ENCODE results near the gene PADI1.

GRCh38 chr1:17161926-17162800 lies 42.8 kb upstream of the PADI1 start:
- TF ChIP-seq, protein P1, sequence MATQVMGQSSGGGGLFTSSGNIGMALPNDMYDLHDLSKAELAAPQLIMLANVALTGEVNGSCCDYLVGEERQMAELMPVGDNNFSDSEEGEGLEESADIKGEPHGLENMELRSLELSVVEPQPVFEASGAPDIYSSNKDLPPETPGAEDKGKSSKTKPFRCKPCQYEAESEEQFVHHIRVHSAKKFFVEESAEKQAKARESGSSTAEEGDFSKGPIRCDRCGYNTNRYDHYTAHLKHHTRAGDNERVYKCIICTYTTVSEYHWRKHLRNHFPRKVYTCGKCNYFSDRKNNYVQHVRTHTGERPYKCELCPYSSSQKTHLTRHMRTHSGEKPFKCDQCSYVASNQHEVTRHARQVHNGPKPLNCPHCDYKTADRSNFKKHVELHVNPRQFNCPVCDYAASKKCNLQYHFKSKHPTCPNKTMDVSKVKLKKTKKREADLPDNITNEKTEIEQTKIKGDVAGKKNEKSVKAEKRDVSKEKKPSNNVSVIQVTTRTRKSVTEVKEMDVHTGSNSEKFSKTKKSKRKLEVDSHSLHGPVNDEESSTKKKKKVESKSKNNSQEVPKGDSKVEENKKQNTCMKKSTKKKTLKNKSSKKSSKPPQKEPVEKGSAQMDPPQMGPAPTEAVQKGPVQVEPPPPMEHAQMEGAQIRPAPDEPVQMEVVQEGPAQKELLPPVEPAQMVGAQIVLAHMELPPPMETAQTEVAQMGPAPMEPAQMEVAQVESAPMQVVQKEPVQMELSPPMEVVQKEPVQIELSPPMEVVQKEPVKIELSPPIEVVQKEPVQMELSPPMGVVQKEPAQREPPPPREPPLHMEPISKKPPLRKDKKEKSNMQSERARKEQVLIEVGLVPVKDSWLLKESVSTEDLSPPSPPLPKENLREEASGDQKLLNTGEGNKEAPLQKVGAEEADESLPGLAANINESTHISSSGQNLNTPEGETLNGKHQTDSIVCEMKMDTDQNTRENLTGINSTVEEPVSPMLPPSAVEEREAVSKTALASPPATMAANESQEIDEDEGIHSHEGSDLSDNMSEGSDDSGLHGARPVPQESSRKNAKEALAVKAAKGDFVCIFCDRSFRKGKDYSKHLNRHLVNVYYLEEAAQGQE (IDR thresholded peaks at IDR 0.05; ENCODE audit: borderline replicate concordance), result no peak
- TF ChIP-seq, protein P2, sequence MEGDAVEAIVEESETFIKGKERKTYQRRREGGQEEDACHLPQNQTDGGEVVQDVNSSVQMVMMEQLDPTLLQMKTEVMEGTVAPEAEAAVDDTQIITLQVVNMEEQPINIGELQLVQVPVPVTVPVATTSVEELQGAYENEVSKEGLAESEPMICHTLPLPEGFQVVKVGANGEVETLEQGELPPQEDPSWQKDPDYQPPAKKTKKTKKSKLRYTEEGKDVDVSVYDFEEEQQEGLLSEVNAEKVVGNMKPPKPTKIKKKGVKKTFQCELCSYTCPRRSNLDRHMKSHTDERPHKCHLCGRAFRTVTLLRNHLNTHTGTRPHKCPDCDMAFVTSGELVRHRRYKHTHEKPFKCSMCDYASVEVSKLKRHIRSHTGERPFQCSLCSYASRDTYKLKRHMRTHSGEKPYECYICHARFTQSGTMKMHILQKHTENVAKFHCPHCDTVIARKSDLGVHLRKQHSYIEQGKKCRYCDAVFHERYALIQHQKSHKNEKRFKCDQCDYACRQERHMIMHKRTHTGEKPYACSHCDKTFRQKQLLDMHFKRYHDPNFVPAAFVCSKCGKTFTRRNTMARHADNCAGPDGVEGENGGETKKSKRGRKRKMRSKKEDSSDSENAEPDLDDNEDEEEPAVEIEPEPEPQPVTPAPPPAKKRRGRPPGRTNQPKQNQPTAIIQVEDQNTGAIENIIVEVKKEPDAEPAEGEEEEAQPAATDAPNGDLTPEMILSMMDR (IDR thresholded peaks at IDR 0.05; ENCODE audit: poor library complexity, severe bottlenecking), result no peak
- TF ChIP-seq EP300 (conservative IDR thresholded peaks at IDR 0.05; ENCODE audit: poor library complexity, severe bottlenecking), result no peak

Data from neural cell (in vitro differentiated cells).